SK-MEL-5 (cell line): ENCODE results near the gene RELL1. TPM values are rescaled to one million over a fixed set of nuclear protein-coding genes. Genes with fewer than 3 reads are reported as not detected.

ENCODE experiments used
- DNase-seq: peaks from one replicate; pipeline ENCODE4 v3.0.0-alpha.2; 2016; ENCODE audit warnings: low read depth, low spot score
- in situ Hi-C: cut with HindIII; loops from 2 replicates; pipeline ENCODE4 v1.10.0; 2016; ENCODE audit warnings: low sequenced_read_pairs, high pct_unique_total_duplicates, low pct_unique_long_range_greater_than_20kb
- polyA plus RNA-seq, 2 experiments: library from polyadenylated mRNA; depleted of rRNA; stranded (reverse); fragments of >200 nt; gene quantifications; 2 replicates each; pipeline ENCODE4 v1.2.3, GENCODE V29; 2015
- total RNA-seq: library from RNA; depleted of rRNA; stranded (reverse); fragments of >200 nt; shearing (Covaris generic); gene quantifications from 2 replicates; pipeline ENCODE4 v1.2.3, GENCODE V29; 2014; rRNA removed

RELL1 gene
- total RNA-seq: 33.3 and 40.7 TPM in 2 replicates
- 29.9 and 45.5 TPM in 2 replicates for polyA plus RNA-seq (2015; cell fraction: cytosol; rRNA removed)
- polyA plus RNA-seq (2015; cell fraction: nucleus; rRNA removed): 7.5 and 8.2 TPM in 2 replicates

GRCh38 chr4:37686373-37687193, at the start of gene RELL1:
Gene RELL1, minus strand, starts transcription at chr4:37686376. Its CDS starts 89 bp downstream, at chr4:37686287.
- in situ Hi-C loops: no loop called here
- DNase-seq: peak; percentile 99

GRCh38 chr4:37735578-37735977, 49.4 kb upstream of the RELL1 start:
- DNase-seq: no peak
- in situ Hi-C loops: no loop called here

GRCh38 chr4:37734989-37735388, 48.8 kb upstream of the RELL1 start:
- no peak for DNase-seq
- in situ Hi-C loops: no loop called here

- in situ Hi-C loops: no loop called here
- DNase-seq: no peak
Measured at GRCh38 chr4:37733240-37733867, 47.2 kb upstream of the RELL1 start.

- in situ Hi-C loops: no loop called here
- DNase-seq: no peak
Measured at GRCh38 chr4:37732526-37733186, 46.5 kb upstream of the RELL1 start.

GRCh38 chr4:37729649-37730004, 43.5 kb upstream of the RELL1 start:
- in situ Hi-C loops: no loop called here
- no peak for DNase-seq

GRCh38 chr4:37728064-37728463, 41.9 kb upstream of the RELL1 start:
- in situ Hi-C loops: no loop called here

GRCh38 chr4:37727635-37728034, 41.5 kb upstream of the RELL1 start:
- DNase-seq: no peak
- in situ Hi-C loops: no loop called here

More at GRCh38 chr4:37728064-37728463, 41.9 kb upstream of the RELL1 start:
- peak; percentile 83 for DNase-seq

GRCh38 chr4:37726666-37727065, 40.5 kb upstream of the RELL1 start:
- no peak for DNase-seq
- in situ Hi-C loops: no loop called here

GRCh38 chr4:37725718-37726117, 39.5 kb upstream of the RELL1 start:
- in situ Hi-C loops: no loop called here
- DNase-seq: no peak

- no peak for DNase-seq
- in situ Hi-C loops: no loop called here
Measured at GRCh38 chr4:37723067-37723466, 36.9 kb upstream of the RELL1 start.

- in situ Hi-C loops: no loop called here
Measured at GRCh38 chr4:37721995-37722638, 35.9 kb upstream of the RELL1 start.

GRCh38 chr4:37719021-37719420, 32.8 kb upstream of the RELL1 start:
- DNase-seq: no peak
- in situ Hi-C loops: no loop called here

More at GRCh38 chr4:37721995-37722638, 35.9 kb upstream of the RELL1 start:
- DNase-seq: no peak

GRCh38 chr4:37717576-37717975, 31.4 kb upstream of the RELL1 start:
- in situ Hi-C loops: no loop called here
- DNase-seq: no peak

- DNase-seq: no peak
- in situ Hi-C loops: no loop called here
Measured at GRCh38 chr4:37715889-37716402, 29.8 kb upstream of the RELL1 start.

GRCh38 chr4:37710491-37710890, 24.3 kb upstream of the RELL1 start:
- DNase-seq: no peak
- in situ Hi-C loops: no loop called here

- in situ Hi-C loops: no loop called here
Measured at GRCh38 chr4:37706032-37706431, 19.9 kb upstream of the RELL1 start.

GRCh38 chr4:37705571-37705970, 19.4 kb upstream of the RELL1 start:
- no peak for DNase-seq
- in situ Hi-C loops: no loop called here

More at GRCh38 chr4:37706032-37706431, 19.9 kb upstream of the RELL1 start:
- DNase-seq: no peak
